Measurements from ENCODE around the gene KLHL18. TPM values are rescaled to one million over a fixed set of nuclear protein-coding genes. Genes with fewer than 3 reads are reported as not detected.

KLHL18 gene
- polyA plus RNA-seq, 1 donor (not counting 4 experiments of a cell fraction or from before 2014, with no cell fraction given): 33.4 TPM

GRCh38 chr3:47381317-47382157 is 98.8 kb downstream of the KLHL18 start:
- FAIRE-seq (no peak), DNase-seq (ENCODE audit: low read depth, low spot score) (peak; percentile 58)
- Histone ChIP-seq H3K4me3 (ENCODE audit: control insufficient read depth in 2 of 3, extremely low read depth in 1 of 3, insufficient read depth in 2 of 3, low read depth in 1 of 3, low read length in 3 of 3) (peak overlapping the region; percentile 84 to 85 (median 84)), H3K27me3 (ENCODE audit: control insufficient read depth, extremely low read depth, insufficient read depth, low read length) (no peaks in the 10 kb centered on the region), H3K9me3 (ENCODE audit: control insufficient read depth, low read depth, low read length) (no peaks in the 10 kb centered on the region), H3K4me1 (ENCODE audit: control insufficient read depth, extremely low read depth, insufficient read depth, low read length) (peaks cover 16% of the 10 kb centered on the region), H3K9ac (ENCODE audit: control insufficient read depth, extremely low read depth, insufficient read depth, low read length) (peak overlapping the region; percentile 99), H3K27ac (ENCODE audit: control insufficient read depth, insufficient read depth, low read length) (peak overlapping the region; percentile 99), H3K36me3 (ENCODE audit: control insufficient read depth in 2 of 2, extremely low read depth in 1 of 2, insufficient read depth in 2 of 2, low read length in 2 of 2) (peaks cover 2 to 11% of the 10 kb centered on the region in 2 experiments), H4K20me1 (ENCODE audit: control insufficient read depth, extremely low read depth, insufficient read depth, low read length) (peaks cover 3% of the 10 kb centered on the region), H3K4me2 (ENCODE audit: control insufficient read depth, extremely low read depth, insufficient read depth, low read depth, low read length) (peak overlapping the region; percentile 98), H3K79me2 (ENCODE audit: control insufficient read depth, insufficient read depth, low read length) (peaks cover 57% of the 10 kb centered on the region), H3K9me1 (ENCODE audit: control insufficient read depth, extremely low read depth, insufficient read depth, low read length) (peaks cover 2% of the 10 kb centered on the region), H2AFZ (ENCODE audit: control insufficient read depth, low read length) (peak overlapping the region; percentile 77)
- TF ChIP-seq EZH2 (IDR thresholded peaks at IDR 0.05; ENCODE audit: low read length): no peak
- no peak for TF ChIP-seq CTCF (optimal IDR thresholded peaks at IDR 0.05 in 1 of 3, IDR thresholded peaks at IDR 0.05 in 1 of 3, conservative IDR thresholded peaks at IDR 0.05 in 1 of 3; ENCODE audit: extremely low read depth in 1 of 3, insufficient read depth in 2 of 3, low read length in 3 of 3)
- dilution Hi-C loops (cut with MboI; ENCODE audit: extremely low pct_ligation_motif_present, low sequenced_read_pairs): no loop called here

- Histone ChIP-seq H3K4me2 (ENCODE audit: control insufficient read depth, extremely low read depth, insufficient read depth, low read depth, low read length) (no peak overlapping the region), H3K4me3 (ENCODE audit: control insufficient read depth in 2 of 3, extremely low read depth in 1 of 3, insufficient read depth in 2 of 3, low read depth in 1 of 3, low read length in 3 of 3) (no peak overlapping the region), H3K9ac (ENCODE audit: control insufficient read depth, extremely low read depth, insufficient read depth, low read length) (no peak overlapping the region), H3K27me3 (ENCODE audit: control insufficient read depth, extremely low read depth, insufficient read depth, low read length) (no peaks in the 10 kb centered on the region), H3K79me2 (ENCODE audit: control insufficient read depth, insufficient read depth, low read length) (peaks cover 82% of the 10 kb centered on the region), H3K4me1 (ENCODE audit: control insufficient read depth, extremely low read depth, insufficient read depth, low read length) (peaks cover 14% of the 10 kb centered on the region), H3K9me1 (ENCODE audit: control insufficient read depth, extremely low read depth, insufficient read depth, low read length) (peaks cover 2% of the 10 kb centered on the region), H2AFZ (ENCODE audit: control insufficient read depth, low read length) (no peak overlapping the region), H4K20me1 (ENCODE audit: control insufficient read depth, extremely low read depth, insufficient read depth, low read length) (peaks cover 3% of the 10 kb centered on the region), H3K9me3 (ENCODE audit: control insufficient read depth, low read depth, low read length) (no peaks in the 10 kb centered on the region), H3K36me3 (ENCODE audit: control insufficient read depth in 2 of 2, extremely low read depth in 1 of 2, insufficient read depth in 2 of 2, low read length in 2 of 2) (peaks cover 2 to 18% of the 10 kb centered on the region in 2 experiments), H3K27ac (ENCODE audit: control insufficient read depth, insufficient read depth, low read length) (no peak overlapping the region)
- DNase-seq (ENCODE audit: low read depth, low spot score): no peak
- dilution Hi-C loops (cut with MboI; ENCODE audit: extremely low pct_ligation_motif_present, low sequenced_read_pairs): no loop called here
- no peak for FAIRE-seq
- TF ChIP-seq EZH2 (IDR thresholded peaks at IDR 0.05; ENCODE audit: low read length) (no peak), CTCF (optimal IDR thresholded peaks at IDR 0.05 in 1 of 3, IDR thresholded peaks at IDR 0.05 in 1 of 3, conservative IDR thresholded peaks at IDR 0.05 in 1 of 3; ENCODE audit: extremely low read depth in 1 of 3, insufficient read depth in 2 of 3, low read length in 3 of 3) (no peak)
Measured at GRCh38 chr3:47384425-47384824, 101.7 kb downstream of the KLHL18 start.
